EH (cell line): Measurements from ENCODE around the gene KCNG4.

Source experiments
- DNase-seq: peaks from one replicate; pipeline ENCODE4 v3.0.0-alpha.2; 2015; ENCODE audit warnings: low read depth

KCNG4 gene

DNA sequence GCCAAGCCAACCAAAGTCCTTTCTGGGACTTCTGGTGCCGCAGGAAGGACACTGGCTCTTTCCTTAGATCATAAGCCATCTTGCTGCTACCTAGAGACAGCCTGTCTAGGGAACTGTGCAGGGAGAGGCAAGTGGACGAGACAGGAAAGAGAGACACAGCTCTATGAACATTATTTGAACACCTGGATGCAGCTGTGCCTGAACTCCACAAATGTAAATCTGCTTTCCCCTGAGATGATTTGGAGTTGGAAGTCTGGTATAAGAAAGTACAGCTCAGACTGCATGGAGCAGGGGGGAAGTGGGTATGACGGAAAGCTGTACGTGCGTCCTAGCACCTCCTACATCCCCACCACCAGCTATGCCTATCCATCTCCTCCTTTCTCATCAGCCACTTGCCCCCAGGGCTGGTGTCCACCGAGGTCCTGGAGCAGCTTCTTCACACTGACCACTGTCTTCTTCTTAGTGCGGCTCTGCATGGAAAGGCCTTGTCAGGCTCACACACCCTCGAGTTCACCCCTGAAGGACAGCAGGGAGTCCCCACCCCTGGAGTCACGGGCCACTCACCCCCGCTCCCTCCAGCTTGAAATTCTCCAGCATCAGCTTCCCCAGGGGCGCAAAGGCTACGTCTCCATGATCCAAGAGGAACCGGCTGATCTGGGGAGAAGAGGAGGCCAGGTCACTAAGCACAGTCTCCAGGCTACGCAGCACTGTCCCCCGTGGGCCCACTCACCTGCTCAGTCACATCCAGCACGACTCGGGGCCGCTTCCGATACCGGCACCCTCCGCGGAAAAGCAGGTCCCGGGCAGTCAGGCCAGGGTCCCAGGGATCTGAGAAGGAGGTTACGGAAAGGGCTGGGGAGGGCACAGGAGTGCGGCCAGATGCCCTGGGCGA, 56.9 kb downstream of the KCNG4 start:
- no peak for DNase-seq

DNA sequence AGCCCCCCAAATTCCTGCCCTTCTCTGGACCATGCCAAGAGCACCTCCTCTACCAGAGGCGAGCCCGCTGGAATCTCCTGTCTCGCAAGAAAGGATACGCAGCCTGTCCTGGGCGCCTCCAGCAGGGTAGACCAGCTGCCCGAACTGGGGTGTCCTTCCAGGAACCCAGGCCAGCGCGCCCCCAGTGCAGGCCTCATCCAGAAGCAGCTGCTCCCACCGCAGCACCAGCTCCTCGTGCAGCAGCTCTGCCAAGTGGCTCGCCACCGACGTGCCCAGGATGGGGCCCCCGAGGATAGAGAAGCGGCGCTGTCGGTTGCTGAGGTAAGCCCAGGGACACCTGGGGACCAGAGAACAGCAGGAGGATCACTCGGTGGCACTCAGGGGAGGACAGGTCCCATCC, 57.7 kb downstream of the KCNG4 start:
- no peak for DNase-seq

DNA sequence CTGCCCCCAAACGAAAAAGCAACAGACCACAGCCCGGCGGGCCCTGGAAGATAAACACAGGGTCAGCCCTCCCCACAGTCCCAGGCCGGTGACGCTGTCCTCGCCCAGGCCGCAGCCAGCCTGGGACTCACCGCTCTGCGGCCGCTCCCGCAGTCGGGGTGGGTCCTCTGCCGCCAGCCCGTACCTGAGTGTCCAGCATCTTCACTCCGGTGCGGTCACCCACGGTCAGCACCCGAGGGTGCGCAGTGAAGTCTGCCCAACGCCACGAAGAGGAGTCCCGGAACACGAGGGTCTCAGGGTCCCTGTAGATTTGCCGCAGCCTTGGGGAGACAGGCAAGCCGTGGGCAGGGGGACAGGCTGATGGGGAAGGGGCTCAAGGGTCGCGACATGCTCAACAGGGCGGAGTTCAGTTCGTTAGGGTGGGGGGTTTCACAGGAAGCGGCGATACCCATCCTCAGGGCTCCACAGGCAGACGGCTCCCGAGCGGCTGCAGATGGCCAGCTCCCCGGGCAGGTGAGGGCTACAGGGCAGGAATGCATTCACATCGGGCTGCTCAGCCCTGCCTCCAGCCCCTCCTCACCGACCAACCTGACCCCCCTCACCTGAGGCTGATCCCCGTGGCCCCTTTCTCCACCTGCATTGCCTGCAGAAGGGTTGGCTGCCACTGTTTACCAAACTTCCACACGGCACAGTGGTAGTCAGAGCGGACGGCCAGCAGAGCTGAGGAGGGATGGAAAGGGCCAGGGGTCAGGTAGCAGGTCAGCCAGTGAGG, 58.5 kb downstream of the KCNG4 start:
- no peak for DNase-seq

DNA sequence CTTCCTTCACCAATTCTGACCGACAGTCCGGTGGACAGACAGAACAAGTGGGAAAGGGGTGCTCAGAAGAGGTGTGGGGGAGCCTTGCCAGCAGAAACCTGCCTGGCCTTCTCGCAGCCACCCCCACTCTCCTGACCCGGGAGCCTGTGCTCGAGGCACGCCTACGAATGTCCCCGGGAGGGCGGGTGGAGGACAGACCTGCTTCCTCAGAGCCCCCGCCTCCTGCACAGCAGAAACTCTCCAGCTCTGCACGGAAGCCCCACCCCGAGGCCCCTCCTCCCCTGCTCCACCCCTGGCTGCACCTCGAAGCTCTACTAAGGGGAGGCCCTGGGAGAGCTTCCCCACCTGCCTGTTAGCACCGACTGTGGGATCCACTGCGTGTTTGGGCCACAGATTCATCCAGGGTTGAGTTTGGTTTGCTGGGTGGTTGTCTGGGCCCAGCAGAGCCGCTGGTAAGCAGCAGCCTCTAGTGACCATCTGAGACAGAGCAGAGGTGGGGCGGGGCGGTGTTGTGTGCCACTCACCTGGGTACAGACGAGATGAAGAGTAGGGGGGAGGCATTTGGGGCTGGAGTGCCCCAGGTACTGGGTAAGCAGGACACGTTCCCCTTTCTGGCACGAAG, 59.2 kb downstream of the KCNG4 start:
- DNase-seq = no peak

DNA sequence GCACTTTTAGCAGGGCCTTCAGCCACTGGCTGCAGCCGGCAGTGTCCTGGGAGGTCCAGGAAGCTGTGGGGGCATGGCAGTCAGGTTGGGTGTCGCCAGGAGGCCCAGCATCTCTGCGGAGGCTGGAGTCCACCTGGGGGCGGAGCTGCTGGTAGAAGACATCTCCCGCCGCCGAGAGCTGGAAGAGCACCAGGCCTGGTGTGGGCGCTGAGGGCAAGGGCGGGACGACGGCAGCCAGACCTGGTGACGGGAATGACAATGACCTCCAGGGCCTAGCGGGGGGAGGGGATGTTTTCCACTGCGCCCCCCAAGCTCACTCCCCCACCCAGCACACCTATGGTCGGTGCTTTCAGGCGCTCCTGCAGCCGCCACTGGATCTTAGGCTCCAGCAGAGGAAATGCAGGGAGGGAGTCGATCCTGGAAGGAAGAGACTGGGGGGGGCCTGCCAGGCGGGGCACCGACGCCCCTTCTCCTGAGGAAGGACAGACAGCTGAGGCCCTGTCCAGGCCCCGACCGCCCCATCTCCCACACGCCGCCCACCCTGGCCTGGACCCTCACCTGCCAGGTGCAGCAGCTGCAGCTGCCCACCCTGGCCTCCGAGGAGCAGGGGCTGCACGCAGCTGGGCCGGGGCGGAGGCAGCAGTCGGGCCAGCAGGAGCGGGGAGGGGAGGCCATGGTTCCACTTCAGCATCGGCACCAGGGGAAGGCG, 60.0 kb downstream of the KCNG4 start:
- no peak for DNase-seq

DNA sequence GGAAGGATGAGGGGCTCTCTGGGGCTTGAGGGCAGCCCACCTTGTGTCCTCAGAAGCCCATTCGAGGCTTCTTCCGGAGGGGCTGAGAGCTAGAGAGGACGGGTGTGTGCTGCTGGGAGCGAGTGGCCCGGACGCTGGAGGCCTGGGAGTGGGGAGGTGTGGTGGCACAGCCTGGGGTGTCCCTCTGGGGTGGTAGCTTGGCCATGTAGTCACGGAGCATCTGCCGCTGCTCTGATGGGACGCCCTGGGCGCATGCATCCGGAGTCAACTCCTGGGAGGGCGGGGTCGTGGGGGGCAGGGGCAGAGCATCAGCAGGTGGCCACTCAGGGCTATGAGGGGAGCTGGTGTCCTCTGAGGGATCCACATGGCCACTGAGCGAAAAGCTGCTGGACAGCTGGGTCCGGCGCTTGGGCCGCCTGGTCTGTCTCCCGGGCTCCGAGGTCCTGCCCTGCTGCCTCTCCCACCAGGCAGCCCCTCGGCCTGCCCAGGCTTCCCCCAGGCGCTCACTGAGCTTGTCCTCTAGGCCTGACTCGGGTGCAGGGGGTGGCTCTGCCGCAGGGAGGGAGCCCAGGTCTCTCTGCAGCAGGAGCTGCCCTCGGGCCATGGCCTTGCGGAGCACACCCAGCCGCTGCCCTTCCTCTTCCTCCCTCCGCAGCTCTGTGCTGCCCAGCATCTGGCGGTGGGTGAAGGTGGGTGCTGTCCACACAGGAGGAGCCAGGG, 60.8 kb downstream of the KCNG4 start:
- DNase-seq = no peak

DNA sequence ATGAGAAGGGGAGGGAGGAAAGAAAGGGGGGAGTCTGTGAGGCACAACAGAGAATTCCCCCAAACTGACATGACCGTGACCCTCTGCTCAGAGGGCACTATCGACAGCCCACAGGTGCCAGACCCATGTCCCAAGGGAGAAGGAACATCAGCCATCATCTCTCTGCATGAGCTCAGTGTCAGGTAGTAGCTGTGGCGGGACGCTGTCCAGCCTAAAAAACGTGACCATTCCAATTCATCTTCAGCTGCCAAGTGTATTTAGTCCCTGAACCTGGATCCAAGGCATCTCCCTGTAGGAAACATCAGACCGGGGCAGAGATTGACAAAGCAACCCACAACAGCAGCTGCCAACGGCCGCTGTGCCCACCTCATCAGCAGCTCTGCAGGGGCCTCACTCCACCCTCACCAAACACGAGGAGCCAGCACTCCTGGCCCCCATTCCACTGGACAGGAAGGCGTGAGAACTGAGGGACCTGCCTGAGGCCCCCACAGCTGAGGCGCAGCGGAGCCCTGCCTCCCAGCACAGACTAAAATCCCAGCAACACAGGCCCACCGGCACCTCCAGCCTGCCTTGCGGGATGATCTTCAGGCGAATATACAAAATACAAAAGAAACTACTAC, 61.6 kb downstream of the KCNG4 start:
- DNase-seq = no peak

DNA sequence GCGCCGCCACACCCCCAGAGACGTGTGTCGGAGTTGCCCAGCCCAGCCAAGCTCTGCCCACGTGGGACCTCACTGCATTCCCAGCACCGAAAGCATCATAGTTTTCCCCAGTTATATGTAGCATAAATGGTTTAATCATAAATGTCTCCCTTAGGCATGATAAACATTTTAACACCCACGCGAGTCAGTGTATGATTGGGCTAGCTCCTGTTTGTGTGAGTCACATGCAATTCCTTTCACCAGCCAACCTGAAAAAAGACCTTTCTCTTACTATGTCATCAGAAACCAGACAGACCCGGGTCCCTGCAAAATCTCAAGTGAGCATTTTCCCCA, 62.1 kb downstream of the KCNG4 start:
- DNase-seq = peak; percentile 42

DNA sequence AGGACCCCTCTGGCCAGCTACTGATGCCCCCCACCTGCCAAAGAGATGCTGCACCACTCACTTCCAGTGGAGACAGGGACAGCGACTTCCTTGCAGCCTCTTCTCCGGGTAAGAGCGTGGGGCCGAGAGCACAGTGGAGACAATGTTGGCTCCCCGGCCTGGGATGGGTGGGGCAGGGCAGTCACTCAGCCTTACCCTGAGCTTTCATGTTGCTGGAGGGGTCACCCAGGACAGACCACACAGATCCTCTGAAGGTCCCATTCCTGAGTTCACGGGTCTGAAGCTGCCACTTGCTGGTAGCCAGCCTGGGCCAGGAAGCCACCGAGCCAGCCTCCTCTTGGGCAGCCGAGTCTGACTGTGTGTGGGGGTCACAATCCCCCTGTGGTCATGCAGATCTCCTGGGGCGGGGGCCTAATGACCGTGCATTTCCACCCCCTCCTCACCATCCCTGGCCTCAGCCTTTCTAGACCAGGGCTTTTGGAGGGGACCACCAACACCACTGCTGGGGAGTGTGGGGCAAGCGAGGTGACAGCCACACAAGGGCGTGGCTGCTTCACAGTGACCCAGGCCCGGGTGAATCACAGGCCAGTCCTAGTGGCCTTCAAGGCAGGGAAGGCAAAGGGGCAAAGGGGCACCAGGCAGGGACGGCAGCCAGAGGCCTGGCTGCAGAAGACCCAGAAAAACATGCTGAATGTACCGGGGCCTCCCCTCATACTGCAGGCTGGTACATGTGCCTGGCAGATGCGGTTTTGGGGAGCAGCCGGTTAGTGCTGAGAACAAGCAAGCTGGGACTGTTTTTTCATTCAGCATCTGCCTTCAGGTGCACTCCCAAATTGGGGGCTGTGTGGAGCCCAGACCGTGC, 63.4 kb downstream of the KCNG4 start:
- no peak for DNase-seq

DNA sequence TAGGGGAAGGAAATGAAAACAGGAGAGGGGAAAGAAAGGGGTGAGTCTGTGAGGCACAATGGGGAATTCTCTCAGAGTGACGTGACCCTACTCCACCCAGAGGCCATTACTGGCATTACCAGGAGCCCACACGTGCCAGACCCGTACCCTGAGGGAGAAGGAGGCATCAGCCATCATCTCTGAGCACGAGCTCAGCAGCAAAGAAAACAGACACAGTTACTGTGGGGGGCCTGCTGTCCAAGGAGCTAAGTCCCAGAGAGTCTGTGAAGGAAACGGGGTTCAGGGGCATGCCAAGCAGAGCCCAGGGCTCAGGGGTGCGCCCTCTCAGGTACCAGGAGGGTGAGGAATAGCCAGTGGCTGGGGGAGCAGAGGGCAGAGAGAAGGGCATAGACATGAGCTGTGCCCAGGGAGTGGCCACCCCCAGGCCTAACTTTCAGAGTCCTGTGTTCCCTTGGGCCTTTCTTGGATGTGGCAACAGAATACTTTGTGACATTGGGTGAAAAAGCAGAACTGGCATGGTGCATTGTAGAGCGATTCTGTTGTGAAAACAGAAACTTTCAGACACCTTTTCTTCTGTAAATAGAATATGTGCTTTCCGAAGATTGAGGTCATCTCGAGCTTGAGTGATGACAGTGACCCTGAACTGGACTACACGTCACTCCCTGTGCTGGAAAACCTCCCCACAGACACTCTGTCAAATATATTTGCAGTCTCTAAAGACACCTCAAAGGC, 64.3 kb downstream of the KCNG4 start:
- DNase-seq = no peak

DNA sequence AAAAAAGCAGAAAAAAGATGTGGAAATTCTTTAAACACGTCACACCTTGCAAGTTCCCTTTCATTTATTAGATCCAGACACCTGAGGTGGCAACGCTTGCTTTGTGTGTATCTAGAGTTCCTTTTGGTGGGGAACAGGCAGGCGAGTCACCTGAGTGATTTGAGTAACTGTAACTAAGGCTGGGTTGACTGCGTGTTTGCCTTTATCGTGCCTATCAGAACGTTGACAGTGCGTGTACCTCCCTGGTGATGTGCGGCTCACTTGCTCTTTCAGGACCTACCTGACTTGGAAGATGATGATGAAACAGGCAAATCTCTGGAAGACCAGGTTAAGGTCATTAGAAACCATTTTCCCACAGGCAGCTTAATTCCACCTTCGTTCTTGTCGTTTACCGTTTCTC, 65.4 kb downstream of the KCNG4 start:
- DNase-seq = no peak

DNA sequence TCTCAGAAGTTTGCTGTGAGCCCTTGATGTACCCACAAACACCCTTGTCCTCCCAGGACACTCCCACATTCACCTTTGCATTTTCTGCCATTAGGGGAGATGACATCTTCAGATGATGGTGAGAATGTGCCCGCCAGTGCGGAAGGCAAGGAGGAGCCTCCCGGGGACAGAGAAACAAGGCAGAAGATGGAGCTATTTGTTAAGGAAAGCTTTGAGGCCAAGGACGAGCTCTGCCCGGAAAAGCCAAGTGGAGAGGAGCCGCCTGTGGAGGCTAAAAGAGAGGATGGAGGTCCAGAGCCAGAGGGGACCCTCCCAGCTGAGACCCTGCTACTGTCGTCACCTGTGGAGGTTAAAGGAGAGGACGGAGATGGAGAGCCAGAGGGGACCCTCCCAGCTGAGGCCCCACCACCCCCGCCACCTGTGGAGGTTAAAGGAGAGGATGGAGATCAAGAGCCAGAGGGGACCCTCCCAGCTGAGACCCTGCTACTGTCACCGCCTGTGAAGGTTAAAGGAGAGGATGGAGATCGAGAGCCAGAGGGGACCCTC, 70.0 kb downstream of the KCNG4 start:
- no peak for DNase-seq
